ENCODE data around the gene CHST11.

- TF ChIP-seq YY1 (IDR thresholded peaks at IDR 0.05; ENCODE audit: insufficient read depth, insufficient read length) (no peak), ZNF274 (IDR thresholded peaks at IDR 0.05; ENCODE audit: low read depth, low read length) (no peak)
These were observed 206.2 kb downstream of the CHST11 start for GRCh38 chr12:104662908-104663307.

Measured in NT2/D1 (cell line).